Hepatocyte (in vitro differentiated cells): ENCODE data around the gene ITPRIPL1.

Source experiments
- EZH2 ChIP-seq: fragments of 200-600 bp; sonication (generic); IDR thresholded peaks from 2 replicates; pipeline ENCODE4 v1.6.1; 2016; ENCODE audit warnings: antibody characterized with exemption, mild to moderate bottlenecking, borderline replicate concordance
- EZH2phosphoT487 ChIP-seq: fragments of 200-600 bp; sonication (generic); IDR thresholded peaks from one replicate; pipeline ENCODE4 v1.6.1; 2018; ENCODE audit warnings: antibody characterized with exemption, mild to moderate bottlenecking, low read depth, moderate library complexity; ENCODE audit not compliant: unreplicated experiment, severe bottlenecking
- TF ChIP-seq, protein P1 (sequence below): fragments of 200-600 bp; sonication (generic); IDR thresholded peaks from 2 replicates; pipeline ENCODE4 v1.5.1; 2016; ENCODE audit warnings: antibody characterized with exemption, mild to moderate bottlenecking; ENCODE audit not compliant: poor library complexity

- TF ChIP-seq, protein P1, sequence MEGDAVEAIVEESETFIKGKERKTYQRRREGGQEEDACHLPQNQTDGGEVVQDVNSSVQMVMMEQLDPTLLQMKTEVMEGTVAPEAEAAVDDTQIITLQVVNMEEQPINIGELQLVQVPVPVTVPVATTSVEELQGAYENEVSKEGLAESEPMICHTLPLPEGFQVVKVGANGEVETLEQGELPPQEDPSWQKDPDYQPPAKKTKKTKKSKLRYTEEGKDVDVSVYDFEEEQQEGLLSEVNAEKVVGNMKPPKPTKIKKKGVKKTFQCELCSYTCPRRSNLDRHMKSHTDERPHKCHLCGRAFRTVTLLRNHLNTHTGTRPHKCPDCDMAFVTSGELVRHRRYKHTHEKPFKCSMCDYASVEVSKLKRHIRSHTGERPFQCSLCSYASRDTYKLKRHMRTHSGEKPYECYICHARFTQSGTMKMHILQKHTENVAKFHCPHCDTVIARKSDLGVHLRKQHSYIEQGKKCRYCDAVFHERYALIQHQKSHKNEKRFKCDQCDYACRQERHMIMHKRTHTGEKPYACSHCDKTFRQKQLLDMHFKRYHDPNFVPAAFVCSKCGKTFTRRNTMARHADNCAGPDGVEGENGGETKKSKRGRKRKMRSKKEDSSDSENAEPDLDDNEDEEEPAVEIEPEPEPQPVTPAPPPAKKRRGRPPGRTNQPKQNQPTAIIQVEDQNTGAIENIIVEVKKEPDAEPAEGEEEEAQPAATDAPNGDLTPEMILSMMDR: no peak
- TF ChIP-seq EZH2phosphoT487 (no peak), EZH2 (no peak)
Measured at GRCh38 chr2:96369186-96369585, 44.1 kb downstream of the ITPRIPL1 start.
